ENCODE results near the gene CNGA3.

CNGA3 gene

DNA sequence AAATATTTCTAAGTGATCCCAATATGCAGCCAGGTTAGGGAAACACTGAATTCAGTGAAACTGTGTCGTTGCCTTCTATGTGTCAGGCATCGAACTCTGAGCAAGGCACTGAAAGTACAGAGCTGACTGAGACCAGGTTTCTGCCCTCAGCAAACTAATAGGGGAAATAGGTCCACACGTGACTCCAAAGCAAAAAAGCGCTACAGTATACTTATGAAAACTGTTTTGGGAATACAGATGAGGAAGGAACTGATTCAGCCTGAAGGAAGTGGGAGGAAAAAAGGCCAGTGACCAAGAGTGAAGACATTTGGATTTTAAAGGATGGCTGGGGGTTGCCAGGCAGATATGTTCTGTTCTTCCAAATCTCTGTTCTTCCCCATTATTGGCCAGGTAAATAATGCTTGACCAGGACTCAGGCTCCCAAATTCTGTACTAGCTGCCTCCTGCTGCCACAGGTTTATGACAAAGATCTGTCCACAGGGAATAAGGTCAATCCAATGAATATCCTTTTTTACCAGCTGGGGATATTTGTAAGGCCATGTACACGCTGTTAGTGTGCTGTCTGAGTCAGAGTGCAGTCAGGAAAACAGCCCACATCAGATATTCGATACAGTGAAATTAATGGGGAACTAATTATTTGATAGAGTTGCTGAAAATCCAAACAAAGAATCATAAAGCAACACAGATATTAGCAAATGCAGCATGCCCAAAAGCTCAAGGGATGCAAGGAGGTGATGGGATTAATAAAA, 73.9 kb downstream of the CNGA3 start:
- Histone ChIP-seq H2BK15ac (replicated peaks; ENCODE audit: low read depth) (no peak overlapping the region), H4K5ac (ENCODE audit: low read length) (no peak overlapping the region), H3K36me3 (ENCODE audit: control insufficient read depth, insufficient read depth, low read length) (no peaks in the 10 kb centered on the region), H3K27me3 (ENCODE audit: insufficient read depth, low read length, poor library complexity) (no peaks in the 10 kb centered on the region), H3K4ac (ENCODE audit: low read depth, low read length) (no peak overlapping the region), H3K79me2 (ENCODE audit: control insufficient read depth, insufficient read depth, low read length) (no peaks in the 10 kb centered on the region), H2AK5ac (ENCODE audit: low read length) (no peak overlapping the region), H3K4me1 (ENCODE audit: control insufficient read depth, low read depth, low read length) (no peaks in the 10 kb centered on the region), H3K4me2 (ENCODE audit: low read length) (no peak overlapping the region), H3K56ac (ENCODE audit: low read length) (no peak overlapping the region), H3K23ac (ENCODE audit: low read length) (no peak overlapping the region), H3K4me3 (ENCODE audit: low read length) (no peak overlapping the region), H4K8ac (ENCODE audit: low read depth, low read length) (no peak overlapping the region), H3K27ac (ENCODE audit: low read depth, low read length) (no peak overlapping the region), H3K79me1 (ENCODE audit: low read length) (no peaks in the 10 kb centered on the region), H2BK5ac (ENCODE audit: low read length) (no peak overlapping the region), H3K9ac (ENCODE audit: low read length) (no peak overlapping the region), H2BK120ac (ENCODE audit: low read depth, low read length) (no peak overlapping the region), H3K18ac (ENCODE audit: low read length) (peak overlapping the region; percentile 9)
- no peak for DNase-seq
- WGBS (ENCODE audit: extremely low coverage, insufficient coverage, low lambda C conversion rate) = no CpG with 5 or more reads among the region's 6 CpGs

DNA sequence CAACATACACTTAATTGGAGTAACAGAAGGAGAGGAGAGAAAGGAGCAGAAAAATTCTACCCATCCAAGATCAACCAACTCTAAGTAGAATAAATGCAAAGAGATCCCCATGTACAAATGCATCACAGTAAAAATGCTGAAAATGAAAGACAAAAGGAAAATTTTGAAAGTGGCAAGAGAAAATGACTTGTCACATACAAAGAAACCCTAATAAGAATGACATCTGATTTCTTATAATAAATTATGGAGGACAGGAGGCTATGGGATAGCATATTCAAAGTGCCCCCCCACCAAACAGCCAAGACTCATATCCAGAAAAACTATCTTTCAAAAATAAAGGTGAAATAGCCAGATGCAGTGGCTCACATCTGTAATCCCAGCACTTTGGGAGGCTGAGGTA, 76.2 kb downstream of the CNGA3 start:
- Histone ChIP-seq H3K27ac (ENCODE audit: low read depth, low read length) (no peak overlapping the region), H4K8ac (ENCODE audit: low read depth, low read length) (no peak overlapping the region), H3K18ac (ENCODE audit: low read length) (no peak overlapping the region), H3K9ac (ENCODE audit: low read length) (no peak overlapping the region), H2AK5ac (ENCODE audit: low read length) (no peak overlapping the region), H3K36me3 (ENCODE audit: control insufficient read depth, insufficient read depth, low read length) (no peaks in the 10 kb centered on the region), H2BK5ac (ENCODE audit: low read length) (no peak overlapping the region), H3K79me2 (ENCODE audit: control insufficient read depth, insufficient read depth, low read length) (no peaks in the 10 kb centered on the region), H3K27me3 (ENCODE audit: insufficient read depth, low read length, poor library complexity) (no peaks in the 10 kb centered on the region), H3K23ac (ENCODE audit: low read length) (no peak overlapping the region), H3K79me1 (ENCODE audit: low read length) (no peaks in the 10 kb centered on the region), H3K4me1 (ENCODE audit: control insufficient read depth, low read depth, low read length) (no peaks in the 10 kb centered on the region), H3K4ac (ENCODE audit: low read depth, low read length) (no peak overlapping the region), H2BK120ac (ENCODE audit: low read depth, low read length) (no peak overlapping the region), H4K5ac (ENCODE audit: low read length) (no peak overlapping the region), H3K56ac (ENCODE audit: low read length) (no peak overlapping the region), H2BK15ac (replicated peaks; ENCODE audit: low read depth) (no peak overlapping the region), H3K4me2 (ENCODE audit: low read length) (no peak overlapping the region), H3K4me3 (ENCODE audit: low read length) (no peak overlapping the region)
- DNase-seq = no peak

DNA sequence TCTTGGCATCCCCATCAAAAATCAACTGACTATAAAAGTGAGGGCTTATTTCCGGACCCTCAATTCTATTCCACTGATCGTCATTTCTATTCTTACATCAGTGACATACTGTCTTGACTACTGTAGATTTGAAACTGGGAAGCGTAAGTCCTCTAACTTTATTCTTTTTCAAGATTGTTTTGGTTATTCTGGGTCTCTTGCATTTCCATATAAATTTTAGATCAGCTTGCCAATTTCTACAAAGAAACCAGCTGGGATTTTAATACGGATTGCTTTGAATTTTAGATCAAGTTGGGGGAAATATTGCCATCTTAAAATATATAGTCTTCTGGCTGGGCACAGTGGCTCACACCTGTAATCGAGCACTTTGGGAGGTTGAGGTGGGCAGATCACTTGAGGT, 80.5 kb downstream of the CNGA3 start:
- Histone ChIP-seq H3K27me3 (ENCODE audit: insufficient read depth, low read length, poor library complexity) (no peaks in the 10 kb centered on the region), H3K27ac (ENCODE audit: low read depth, low read length) (no peak overlapping the region), H3K56ac (ENCODE audit: low read length) (no peak overlapping the region), H3K9ac (ENCODE audit: low read length) (no peak overlapping the region), H3K4me3 (ENCODE audit: low read length) (no peak overlapping the region), H3K79me1 (ENCODE audit: low read length) (no peaks in the 10 kb centered on the region), H3K4ac (ENCODE audit: low read depth, low read length) (no peak overlapping the region), H2BK5ac (ENCODE audit: low read length) (no peak overlapping the region), H4K8ac (ENCODE audit: low read depth, low read length) (no peak overlapping the region), H2BK120ac (ENCODE audit: low read depth, low read length) (no peak overlapping the region), H3K79me2 (ENCODE audit: control insufficient read depth, insufficient read depth, low read length) (no peaks in the 10 kb centered on the region), H4K5ac (ENCODE audit: low read length) (no peak overlapping the region), H2AK5ac (ENCODE audit: low read length) (no peak overlapping the region), H3K4me1 (ENCODE audit: control insufficient read depth, low read depth, low read length) (no peaks in the 10 kb centered on the region), H3K18ac (ENCODE audit: low read length) (no peak overlapping the region), H2BK15ac (replicated peaks; ENCODE audit: low read depth) (no peak overlapping the region), H3K36me3 (ENCODE audit: control insufficient read depth, insufficient read depth, low read length) (no peaks in the 10 kb centered on the region), H3K4me2 (ENCODE audit: low read length) (no peak overlapping the region), H3K23ac (ENCODE audit: low read length) (no peak overlapping the region)
- DNase-seq = no peak
- no CpG with 5 or more reads among the region's 5 CpGs for WGBS (ENCODE audit: extremely low coverage, insufficient coverage, low lambda C conversion rate)

DNA sequence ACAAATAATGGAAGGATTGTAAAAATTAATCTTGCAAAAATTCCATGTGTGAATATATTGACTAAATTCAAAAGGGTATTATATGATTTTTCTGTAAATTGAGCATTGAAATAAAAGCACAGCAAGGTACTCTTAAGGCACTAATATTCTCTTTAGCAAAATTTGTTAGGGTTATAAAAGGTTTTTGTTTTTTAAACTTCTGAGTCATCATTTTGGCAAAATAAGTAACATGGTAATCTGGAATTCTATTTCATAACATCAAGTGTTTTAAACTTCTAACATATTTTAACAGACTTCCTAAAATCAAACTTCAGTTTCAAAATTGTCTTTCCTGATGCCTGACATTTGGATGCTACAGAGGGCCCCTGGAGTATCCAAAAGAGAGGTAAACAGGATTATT, 85.9 kb downstream of the CNGA3 start:
- no peak for DNase-seq
- Histone ChIP-seq H4K5ac (ENCODE audit: low read length) (no peak overlapping the region), H3K4ac (ENCODE audit: low read depth, low read length) (no peak overlapping the region), H2BK120ac (ENCODE audit: low read depth, low read length) (no peak overlapping the region), H3K18ac (ENCODE audit: low read length) (no peak overlapping the region), H3K4me1 (ENCODE audit: control insufficient read depth, low read depth, low read length) (no peaks in the 10 kb centered on the region), H3K9ac (ENCODE audit: low read length) (no peak overlapping the region), H3K79me1 (ENCODE audit: low read length) (no peaks in the 10 kb centered on the region), H4K8ac (ENCODE audit: low read depth, low read length) (no peak overlapping the region), H2BK15ac (replicated peaks; ENCODE audit: low read depth) (no peak overlapping the region), H3K56ac (ENCODE audit: low read length) (no peak overlapping the region), H3K27me3 (ENCODE audit: insufficient read depth, low read length, poor library complexity) (no peaks in the 10 kb centered on the region), H3K36me3 (ENCODE audit: control insufficient read depth, insufficient read depth, low read length) (no peaks in the 10 kb centered on the region), H3K27ac (ENCODE audit: low read depth, low read length) (no peak overlapping the region), H3K4me2 (ENCODE audit: low read length) (no peak overlapping the region), H3K23ac (ENCODE audit: low read length) (no peak overlapping the region), H3K4me3 (ENCODE audit: low read length) (no peak overlapping the region), H2AK5ac (ENCODE audit: low read length) (no peak overlapping the region), H2BK5ac (ENCODE audit: low read length) (no peak overlapping the region), H3K79me2 (ENCODE audit: control insufficient read depth, insufficient read depth, low read length) (no peaks in the 10 kb centered on the region)

DNA sequence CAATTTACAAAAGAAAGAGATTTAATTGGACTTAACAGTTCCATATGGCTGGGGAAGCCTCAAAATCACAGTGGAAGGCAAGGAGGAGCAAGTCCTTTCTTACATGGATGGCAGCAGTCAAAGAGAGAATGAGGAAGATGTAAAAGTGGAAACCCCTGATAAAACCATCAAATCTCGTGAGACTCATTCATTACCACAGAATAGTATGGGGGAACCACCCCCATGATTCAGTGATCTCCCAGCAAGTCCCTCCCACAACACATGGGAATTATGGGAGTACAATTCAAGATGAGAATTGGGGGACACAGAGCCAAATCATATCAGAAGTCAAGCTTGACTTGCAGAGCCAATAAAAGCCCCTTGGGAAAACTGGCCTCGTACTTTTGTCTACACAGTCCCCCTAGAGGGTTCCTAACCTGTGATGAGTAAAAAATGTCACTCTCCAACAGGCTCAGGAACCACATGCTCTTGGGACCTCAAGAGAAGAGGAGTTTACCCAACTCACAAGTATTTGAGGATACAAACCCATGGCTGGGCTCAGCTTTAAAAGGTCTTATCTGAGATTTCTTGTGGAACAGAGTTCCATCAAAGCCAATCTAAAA, 87.2 kb downstream of the CNGA3 start:
- no peak overlapping the region for H3K18ac ChIP-seq (ENCODE audit: low read length)
- no peaks in the 10 kb centered on the region for H3K36me3 ChIP-seq (ENCODE audit: control insufficient read depth, insufficient read depth, low read length)
- no peak overlapping the region for H3K27ac ChIP-seq (ENCODE audit: low read depth, low read length)
- no peak overlapping the region for H3K9ac ChIP-seq (ENCODE audit: low read length)
- H3K56ac ChIP-seq (ENCODE audit: low read length) = no peak overlapping the region
- H2AK5ac ChIP-seq (ENCODE audit: low read length) = no peak overlapping the region
- no peak overlapping the region for H3K4ac ChIP-seq (ENCODE audit: low read depth, low read length)
- H3K79me1 ChIP-seq (ENCODE audit: low read length) = no peaks in the 10 kb centered on the region
- H3K79me2 ChIP-seq (ENCODE audit: control insufficient read depth, insufficient read depth, low read length) = no peaks in the 10 kb centered on the region
- H3K4me2 ChIP-seq (ENCODE audit: low read length) = no peak overlapping the region
- no peaks in the 10 kb centered on the region for H3K27me3 ChIP-seq (ENCODE audit: insufficient read depth, low read length, poor library complexity)
- no peak overlapping the region for H3K4me3 ChIP-seq (ENCODE audit: low read length)
- no peak overlapping the region for H2BK15ac ChIP-seq (replicated peaks; ENCODE audit: low read depth)
- DNase-seq = no peak
- no CpG with 5 or more reads among the region's 2 CpGs for WGBS (ENCODE audit: extremely low coverage, insufficient coverage, low lambda C conversion rate)
- no peak overlapping the region for H3K23ac ChIP-seq (ENCODE audit: low read length)
- no peak overlapping the region for H2BK5ac ChIP-seq (ENCODE audit: low read length)
- no peak overlapping the region for H4K5ac ChIP-seq (ENCODE audit: low read length)
- no peaks in the 10 kb centered on the region for H3K4me1 ChIP-seq (ENCODE audit: control insufficient read depth, low read depth, low read length)
- H4K8ac ChIP-seq (ENCODE audit: low read depth, low read length) = no peak overlapping the region
- H2BK120ac ChIP-seq (ENCODE audit: low read depth, low read length) = no peak overlapping the region

DNA sequence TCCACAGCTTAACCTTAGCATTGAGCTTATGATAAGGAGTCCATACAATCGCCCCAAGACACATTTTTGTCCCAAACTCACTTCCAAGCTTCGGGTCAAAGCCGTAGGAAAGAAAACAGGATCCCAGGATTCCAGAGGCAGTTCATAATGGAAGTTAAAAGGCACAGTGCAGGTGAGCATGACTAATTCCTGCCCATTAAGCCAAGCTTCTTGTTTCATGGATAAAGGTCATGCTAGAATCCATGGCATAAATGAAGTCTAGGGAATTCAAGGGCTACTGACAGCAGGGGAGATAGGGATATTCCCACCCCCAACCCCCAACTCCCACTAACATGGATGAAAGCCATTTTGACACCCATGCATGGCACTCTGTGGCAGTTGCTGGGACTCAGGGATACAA, 88.2 kb downstream of the CNGA3 start:
- no peak overlapping the region for H3K4me2 ChIP-seq (ENCODE audit: low read length)
- H3K36me3 ChIP-seq (ENCODE audit: control insufficient read depth, insufficient read depth, low read length) = no peaks in the 10 kb centered on the region
- H3K56ac ChIP-seq (ENCODE audit: low read length) = no peak overlapping the region
- H2BK15ac ChIP-seq (replicated peaks; ENCODE audit: low read depth) = no peak overlapping the region
- no peak overlapping the region for H4K5ac ChIP-seq (ENCODE audit: low read length)
- H3K27me3 ChIP-seq (ENCODE audit: insufficient read depth, low read length, poor library complexity) = no peaks in the 10 kb centered on the region
- H2AK5ac ChIP-seq (ENCODE audit: low read length) = no peak overlapping the region
- no peak overlapping the region for H3K4ac ChIP-seq (ENCODE audit: low read depth, low read length)
- H2BK5ac ChIP-seq (ENCODE audit: low read length) = no peak overlapping the region
- H3K79me1 ChIP-seq (ENCODE audit: low read length) = no peaks in the 10 kb centered on the region
- H3K18ac ChIP-seq (ENCODE audit: low read length) = no peak overlapping the region
- no peak overlapping the region for H3K9ac ChIP-seq (ENCODE audit: low read length)
- no peak overlapping the region for H3K23ac ChIP-seq (ENCODE audit: low read length)
- no peak overlapping the region for H2BK120ac ChIP-seq (ENCODE audit: low read depth, low read length)
- no peaks in the 10 kb centered on the region for H3K4me1 ChIP-seq (ENCODE audit: control insufficient read depth, low read depth, low read length)
- H3K4me3 ChIP-seq (ENCODE audit: low read length) = no peak overlapping the region
- no CpG with 5 or more reads among the region's 3 CpGs for WGBS (ENCODE audit: extremely low coverage, insufficient coverage, low lambda C conversion rate)
- H4K8ac ChIP-seq (ENCODE audit: low read depth, low read length) = no peak overlapping the region
- no peak overlapping the region for H3K27ac ChIP-seq (ENCODE audit: low read depth, low read length)
- no peaks in the 10 kb centered on the region for H3K79me2 ChIP-seq (ENCODE audit: control insufficient read depth, insufficient read depth, low read length)
- DNase-seq = no peak

All from mesendoderm (in vitro differentiated cells).